Nephron (organoid): ENCODE results near the gene UBA6.

ENCODE experiments used
- H3K27ac Mint-ChIP-seq, 3 experiments: 2 replicates each; pipeline ENCODE4 v1.8.0; 2020; ENCODE audit warnings: mixed read lengths in 3 of 3, mild to moderate bottlenecking in 2 of 3, moderate library complexity in 1 of 3
- H3K27me3 Mint-ChIP-seq: 2 replicates; pipeline ENCODE4 v1.8.0; 2021; ENCODE audit warnings: low read depth, mild to moderate bottlenecking, moderate library complexity, mixed read lengths
- H3K36me3 Mint-ChIP-seq: 2 replicates; pipeline ENCODE4 v1.8.0; 2020; ENCODE audit warnings: low read depth, mixed read lengths
- H3K4me1 Mint-ChIP-seq: 2 replicates; pipeline ENCODE4 v1.8.0; 2020; ENCODE audit warnings: mixed read lengths
- H3K4me3 Mint-ChIP-seq, 3 experiments: 2 replicates each; pipeline ENCODE4 v1.8.0; 2020; ENCODE audit warnings: mild to moderate bottlenecking in 3 of 3, mixed read lengths in 3 of 3, moderate library complexity in 2 of 3
- H3K9me3 Mint-ChIP-seq: 2 replicates; pipeline ENCODE4 v1.8.0; 2020; ENCODE audit warnings: mixed read lengths
- TF ChIP-seq, protein P1 (sequence below), 3 experiments: fragments of 200-600 bp; sonication (generic); IDR thresholded peaks; one replicate each; pipeline ENCODE4 v1.5.0; 2021; ENCODE audit warnings: antibody characterized with exemption in 3 of 3; ENCODE audit not compliant: unreplicated experiment in 3 of 3

UBA6 gene

DNA sequence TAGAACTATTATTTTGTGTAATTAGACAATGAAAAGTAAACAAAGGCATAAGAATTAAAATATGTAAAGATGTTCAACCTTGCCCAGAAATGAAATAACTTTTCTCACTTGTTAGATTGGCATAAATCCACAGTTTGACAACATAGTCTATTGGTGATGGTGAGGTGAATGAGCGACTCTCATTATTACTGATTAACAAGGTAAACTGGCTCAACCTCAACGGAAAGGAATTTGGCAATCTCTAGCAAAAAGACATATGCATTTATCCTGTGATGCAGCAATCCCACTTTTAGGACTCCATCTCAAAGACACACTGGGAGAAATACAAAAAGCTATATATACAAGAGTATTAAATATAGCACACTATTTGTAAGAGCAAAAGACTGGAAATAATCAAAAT is 22.3 kb downstream of the UBA6 start:
- no peaks in the 10 kb centered on the region for H3K27me3 Mint-ChIP-seq
- no peak overlapping the region for H3K27ac Mint-ChIP-seq
- peaks cover 61% of the 10 kb centered on the region for H3K36me3 Mint-ChIP-seq
- H3K4me1 Mint-ChIP-seq, result no peaks in the 10 kb centered on the region
- no peaks in the 10 kb centered on the region for H3K9me3 Mint-ChIP-seq
- TF ChIP-seq, protein P1, sequence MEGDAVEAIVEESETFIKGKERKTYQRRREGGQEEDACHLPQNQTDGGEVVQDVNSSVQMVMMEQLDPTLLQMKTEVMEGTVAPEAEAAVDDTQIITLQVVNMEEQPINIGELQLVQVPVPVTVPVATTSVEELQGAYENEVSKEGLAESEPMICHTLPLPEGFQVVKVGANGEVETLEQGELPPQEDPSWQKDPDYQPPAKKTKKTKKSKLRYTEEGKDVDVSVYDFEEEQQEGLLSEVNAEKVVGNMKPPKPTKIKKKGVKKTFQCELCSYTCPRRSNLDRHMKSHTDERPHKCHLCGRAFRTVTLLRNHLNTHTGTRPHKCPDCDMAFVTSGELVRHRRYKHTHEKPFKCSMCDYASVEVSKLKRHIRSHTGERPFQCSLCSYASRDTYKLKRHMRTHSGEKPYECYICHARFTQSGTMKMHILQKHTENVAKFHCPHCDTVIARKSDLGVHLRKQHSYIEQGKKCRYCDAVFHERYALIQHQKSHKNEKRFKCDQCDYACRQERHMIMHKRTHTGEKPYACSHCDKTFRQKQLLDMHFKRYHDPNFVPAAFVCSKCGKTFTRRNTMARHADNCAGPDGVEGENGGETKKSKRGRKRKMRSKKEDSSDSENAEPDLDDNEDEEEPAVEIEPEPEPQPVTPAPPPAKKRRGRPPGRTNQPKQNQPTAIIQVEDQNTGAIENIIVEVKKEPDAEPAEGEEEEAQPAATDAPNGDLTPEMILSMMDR (IDR thresholded peaks at IDR 0.05; ENCODE audit: unreplicated experiment in 3 of 3), result no peak
- no peak overlapping the region for H3K4me3 Mint-ChIP-seq

DNA sequence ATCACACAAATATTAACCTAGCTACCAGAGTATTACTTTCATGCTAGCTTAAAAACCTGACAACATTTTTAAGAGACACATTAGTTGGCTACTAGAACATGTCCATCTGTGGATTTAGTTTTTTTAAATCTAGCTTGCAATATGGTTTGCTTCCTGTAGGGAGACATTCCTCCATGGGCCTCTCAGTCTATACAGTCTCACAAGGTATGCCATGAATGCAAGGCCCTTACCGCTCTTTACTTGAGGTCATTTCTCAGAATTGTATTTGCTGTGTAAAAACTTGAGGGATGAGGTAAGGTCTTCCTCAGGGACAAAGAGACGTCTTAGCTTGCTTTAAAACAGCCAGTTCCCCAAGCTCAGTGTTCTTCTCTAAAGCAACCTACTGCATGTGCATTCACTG is 26.9 kb downstream of the UBA6 start:
- TF ChIP-seq, protein P1 (IDR thresholded peaks at IDR 0.05; ENCODE audit: unreplicated experiment in 3 of 3), result no peak
- Mint-ChIP-seq H3K27ac (no peak overlapping the region), H3K9me3 (no peaks in the 10 kb centered on the region)

DNA sequence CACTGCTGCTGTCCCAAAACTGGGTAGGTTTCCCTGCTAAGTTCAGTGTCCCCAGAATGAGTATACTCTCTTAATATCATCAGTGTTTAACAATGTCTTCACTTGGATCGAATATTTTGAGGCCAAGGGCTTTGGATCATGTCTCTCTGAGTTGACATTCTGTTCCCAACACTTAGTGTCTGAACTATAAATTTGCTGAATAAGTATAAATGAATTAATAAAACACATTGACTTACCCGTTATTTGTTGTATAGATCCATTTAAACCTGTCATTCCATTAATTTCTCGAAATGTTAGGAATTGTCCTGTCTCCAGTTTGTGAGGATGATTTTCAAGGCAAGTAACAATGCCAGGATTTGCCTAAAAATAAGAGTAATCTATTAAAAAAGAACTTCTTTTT is 32.6 kb downstream of the UBA6 start:
- Mint-ChIP-seq H3K4me1 (no peaks in the 10 kb centered on the region), H3K27me3 (no peaks in the 10 kb centered on the region)

More for the DNA sequence above, 26.9 kb downstream of the UBA6 start:
- Mint-ChIP-seq H3K36me3 (peaks cover 75% of the 10 kb centered on the region), H3K27me3 (no peaks in the 10 kb centered on the region), H3K4me3 (no peak overlapping the region), H3K4me1 (no peaks in the 10 kb centered on the region)

DNA sequence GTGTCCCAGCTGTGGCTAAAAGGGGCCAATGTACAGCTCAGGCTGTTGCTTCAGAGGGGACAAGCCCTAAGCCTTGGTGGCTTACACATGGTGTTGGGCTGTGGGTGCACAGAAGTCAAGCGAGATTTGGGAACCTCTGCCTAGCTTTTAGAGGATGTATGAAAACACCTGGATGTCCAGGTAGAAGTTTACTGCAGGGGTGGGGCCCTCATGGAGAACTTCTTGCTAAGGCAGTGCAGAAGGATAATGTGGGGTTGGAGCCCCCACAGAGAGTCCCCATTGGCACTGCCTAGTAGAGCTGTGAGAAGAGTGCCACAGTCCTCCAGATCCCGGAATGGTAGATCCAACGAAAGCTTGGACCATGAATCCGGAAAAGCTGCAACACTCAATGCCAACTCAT is 40.5 kb downstream of the UBA6 start:
- Mint-ChIP-seq H3K9me3 (peaks cover 42% of the 10 kb centered on the region), H3K27ac (no peak overlapping the region), H3K27me3 (no peaks in the 10 kb centered on the region), H3K36me3 (peaks cover 83% of the 10 kb centered on the region), H3K4me3 (no peak overlapping the region), H3K4me1 (no peaks in the 10 kb centered on the region)
- TF ChIP-seq, protein P1 (IDR thresholded peaks at IDR 0.05; ENCODE audit: unreplicated experiment in 3 of 3), result no peak

More for the DNA sequence above, 32.6 kb downstream of the UBA6 start:
- H3K27ac Mint-ChIP-seq, result no peak overlapping the region
- TF ChIP-seq, protein P1 (IDR thresholded peaks at IDR 0.05; ENCODE audit: unreplicated experiment in 3 of 3), result no peak
- peaks cover 58% of the 10 kb centered on the region for H3K36me3 Mint-ChIP-seq
- H3K4me3 Mint-ChIP-seq, result no peak overlapping the region
- H3K9me3 Mint-ChIP-seq, result no peaks in the 10 kb centered on the region

DNA sequence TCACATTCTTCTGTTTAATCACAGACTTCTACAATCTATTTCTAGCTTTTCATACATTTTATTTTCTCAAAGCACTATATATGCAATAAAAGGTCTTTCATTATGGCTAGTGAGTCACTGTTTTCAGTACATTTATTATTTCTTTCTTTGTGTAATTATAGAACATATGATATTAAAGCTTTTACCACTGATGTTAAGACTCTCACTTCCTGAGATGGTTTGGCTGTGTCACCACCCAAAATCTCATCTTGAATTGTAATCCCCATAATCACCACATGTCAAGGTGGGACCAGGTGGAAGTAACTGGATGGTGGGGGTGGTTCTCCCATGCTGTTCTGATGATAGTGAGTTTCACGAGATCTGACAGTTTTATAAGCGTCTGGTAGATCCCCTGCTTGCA is 41.9 kb downstream of the UBA6 start:
- H3K4me3 Mint-ChIP-seq, result no peak overlapping the region
- H3K4me1 Mint-ChIP-seq, result no peaks in the 10 kb centered on the region
- no peak overlapping the region for H3K27ac Mint-ChIP-seq
- TF ChIP-seq, protein P1 (IDR thresholded peaks at IDR 0.05; ENCODE audit: unreplicated experiment in 3 of 3), result no peak
- peaks cover 88% of the 10 kb centered on the region for H3K36me3 Mint-ChIP-seq
- H3K9me3 Mint-ChIP-seq, result peaks cover 53% of the 10 kb centered on the region
- H3K27me3 Mint-ChIP-seq, result no peaks in the 10 kb centered on the region

DNA sequence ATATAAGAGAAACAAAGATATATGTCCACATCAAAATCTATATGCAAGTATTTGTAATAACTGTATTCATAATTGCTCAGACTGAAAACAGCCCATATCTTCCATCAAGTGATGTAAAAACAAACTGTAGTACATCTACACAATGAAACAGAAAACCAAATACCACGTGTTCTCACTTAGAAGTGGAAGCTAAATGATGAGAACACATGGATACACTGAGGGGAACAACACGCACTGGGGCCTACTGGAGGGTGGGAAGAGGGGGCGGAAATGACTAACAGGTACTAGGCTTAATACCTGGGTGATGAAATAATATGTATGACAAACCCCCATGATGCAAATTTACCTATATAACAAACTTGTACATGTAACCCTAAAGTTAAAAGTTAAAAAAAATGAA is 42.7 kb downstream of the UBA6 start:
- Mint-ChIP-seq H3K27me3 (no peaks in the 10 kb centered on the region), H3K4me1 (no peaks in the 10 kb centered on the region), H3K4me3 (no peak overlapping the region), H3K9me3 (peaks cover 58% of the 10 kb centered on the region), H3K36me3 (peaks cover 90% of the 10 kb centered on the region), H3K27ac (no peak overlapping the region)
- TF ChIP-seq, protein P1 (IDR thresholded peaks at IDR 0.05; ENCODE audit: unreplicated experiment in 3 of 3), result no peak
